ENCODE results near the gene MAML2.

MAML2 gene

GRCh38 chr11:96057502-96057901 is 285.5 kb downstream of the MAML2 start:
- no peak for DNase-seq

- DNase-seq: no peak
These were observed 286.4 kb downstream of the MAML2 start for GRCh38 chr11:96056576-96056975.

DNA sequence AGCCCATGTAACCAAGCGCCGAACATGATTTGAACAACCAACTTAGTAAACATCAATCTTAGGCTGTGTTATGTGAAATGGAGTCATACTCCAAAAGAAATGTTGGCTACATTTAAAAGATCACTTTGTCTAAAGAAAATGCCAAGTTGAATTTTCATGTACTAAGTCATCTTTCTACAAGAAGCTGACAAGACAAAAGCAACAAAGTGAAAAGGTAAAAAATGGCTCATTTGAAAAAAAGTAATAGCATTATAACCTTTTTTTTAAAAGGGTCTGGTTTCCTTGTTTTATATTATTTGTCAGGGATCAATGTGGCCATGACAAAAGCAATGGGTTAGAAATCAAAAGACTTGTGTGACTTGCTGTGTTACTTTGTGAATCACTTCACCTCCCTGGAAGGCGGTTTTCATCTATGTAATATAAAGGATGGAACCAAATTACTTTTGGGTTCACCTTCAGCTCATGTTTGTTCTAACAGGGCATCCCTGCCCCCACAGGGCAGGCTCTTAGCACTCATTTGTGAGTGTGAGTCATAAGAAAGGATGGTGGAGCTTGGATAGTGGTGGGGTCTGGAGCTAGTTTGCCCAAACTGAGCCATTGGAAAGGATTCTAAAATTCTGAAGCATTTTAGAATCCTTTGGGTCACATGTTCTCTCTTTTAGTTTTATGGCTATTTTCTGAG is 287.1 kb downstream of the MAML2 start:
- no peak for DNase-seq

- no peak for DNase-seq
These were observed 287.9 kb downstream of the MAML2 start for GRCh38 chr11:96054870-96055705.

DNA sequence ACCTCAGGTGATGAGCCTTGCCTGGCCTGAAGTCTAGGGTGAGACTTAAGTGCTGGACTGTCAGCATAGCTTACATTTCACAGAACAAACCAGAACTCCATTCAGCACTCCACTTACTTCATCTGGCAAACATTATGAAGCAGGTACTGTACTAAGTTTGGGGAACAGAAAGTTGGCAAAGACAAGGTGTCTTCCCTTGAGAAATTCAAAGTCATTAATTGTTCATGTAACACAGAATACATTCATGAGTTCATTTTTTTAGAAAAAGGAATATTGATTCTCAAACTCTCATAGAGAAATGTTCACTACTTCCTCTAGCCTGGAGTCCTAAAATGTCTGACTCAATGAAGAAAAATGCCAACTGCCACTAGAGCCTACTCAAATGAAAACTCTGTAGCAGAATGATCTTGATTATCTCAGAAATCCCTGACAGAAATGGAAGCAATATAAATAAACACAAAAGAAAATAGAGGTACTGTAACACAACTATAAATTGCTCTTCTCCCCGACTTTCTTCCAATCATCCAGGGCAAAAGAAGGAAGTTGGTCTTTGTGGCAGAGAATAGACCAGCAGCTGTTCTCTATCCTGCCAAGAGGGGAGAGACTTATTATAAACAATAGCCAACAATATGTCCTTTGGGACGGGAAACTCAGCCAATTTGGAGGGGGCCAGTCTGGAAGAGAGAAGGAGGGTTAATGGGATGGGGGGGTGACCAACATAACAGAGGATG is 289.9 kb downstream of the MAML2 start:
- DNase-seq: no peak

DNA sequence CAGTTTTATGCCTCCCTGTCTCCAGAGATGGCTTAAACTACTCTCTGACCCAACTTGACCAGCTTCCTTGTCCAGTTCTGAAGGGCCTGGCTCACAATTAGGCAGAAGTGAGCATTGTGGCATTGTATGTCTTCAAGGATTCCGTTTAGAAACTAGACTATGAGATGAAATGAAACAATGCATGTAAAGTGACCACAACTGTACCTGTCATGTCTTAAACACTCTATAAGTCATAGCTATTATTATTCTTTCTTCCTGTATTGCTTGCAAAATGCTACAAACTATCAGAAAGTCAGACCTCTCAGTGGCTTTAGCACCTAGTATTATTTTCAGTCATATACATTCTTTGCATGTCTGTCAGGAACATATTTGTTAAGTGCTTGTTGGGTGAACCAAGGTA is 291.2 kb downstream of the MAML2 start:
- no peak for DNase-seq

DNA sequence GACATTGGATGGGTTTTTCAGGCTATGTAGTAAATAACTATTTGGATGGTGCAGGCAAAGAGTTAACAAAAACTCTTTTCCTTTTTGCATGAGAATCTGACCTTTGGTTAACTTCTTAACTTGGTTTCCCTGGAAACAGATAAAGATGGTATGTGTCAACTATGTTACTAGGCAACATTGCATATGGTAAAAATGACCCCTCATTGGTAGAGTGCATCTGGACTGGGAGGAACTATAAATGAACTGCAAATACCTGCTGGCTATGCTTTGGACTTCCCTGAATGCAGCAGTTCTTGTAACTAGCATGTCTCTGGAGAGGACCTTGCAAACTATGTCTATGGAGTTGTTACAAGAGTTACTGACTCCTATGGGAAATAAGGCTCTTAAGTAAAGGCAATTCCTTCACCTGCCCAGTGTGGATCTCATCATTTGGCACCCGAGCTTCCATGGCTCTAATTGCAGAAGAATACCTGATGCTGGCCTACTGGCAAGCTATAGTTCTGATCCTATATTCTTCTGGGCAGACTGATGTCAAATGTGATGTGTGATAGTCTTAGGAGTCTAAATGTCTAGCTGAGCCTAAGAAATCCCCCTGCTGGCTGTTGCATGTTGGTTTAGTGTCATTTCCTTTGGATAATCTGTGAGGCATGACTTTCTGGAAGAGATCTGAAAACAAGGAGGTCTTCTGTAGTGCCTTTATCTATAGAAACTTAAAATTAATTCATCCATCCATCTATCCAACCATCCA is 292.4 kb downstream of the MAML2 start:
- DNase-seq: no peak

DNA sequence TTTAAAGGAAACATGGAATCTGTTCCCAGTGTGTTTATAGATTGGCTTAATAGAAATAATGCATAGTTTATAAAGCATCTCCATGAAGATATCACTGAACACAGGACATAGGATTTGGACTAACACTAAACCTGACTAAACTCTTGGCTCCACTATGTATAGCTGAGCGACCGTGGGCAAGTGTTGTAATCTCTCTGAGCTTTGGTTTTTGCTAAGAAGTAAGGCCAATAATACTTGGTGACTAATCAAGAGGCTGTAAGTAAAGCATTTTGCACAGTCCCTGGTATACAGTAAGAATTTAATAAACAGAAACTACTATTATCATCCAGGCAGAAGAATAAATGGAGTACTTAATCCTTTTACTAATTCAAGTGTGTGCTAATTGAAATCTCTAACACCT is 293.6 kb downstream of the MAML2 start:
- DNase-seq: no peak

GRCh38 chr11:96045622-96046456 is 297.2 kb downstream of the MAML2 start:
- no peak for DNase-seq

- DNase-seq: no peak
These were observed 298.2 kb downstream of the MAML2 start for GRCh38 chr11:96044747-96045146.

- DNase-seq: no peak
These were observed 298.7 kb downstream of the MAML2 start for GRCh38 chr11:96044311-96044710.

- DNase-seq: no peak
These were observed 299.7 kb downstream of the MAML2 start for GRCh38 chr11:96043291-96043690.

DNA sequence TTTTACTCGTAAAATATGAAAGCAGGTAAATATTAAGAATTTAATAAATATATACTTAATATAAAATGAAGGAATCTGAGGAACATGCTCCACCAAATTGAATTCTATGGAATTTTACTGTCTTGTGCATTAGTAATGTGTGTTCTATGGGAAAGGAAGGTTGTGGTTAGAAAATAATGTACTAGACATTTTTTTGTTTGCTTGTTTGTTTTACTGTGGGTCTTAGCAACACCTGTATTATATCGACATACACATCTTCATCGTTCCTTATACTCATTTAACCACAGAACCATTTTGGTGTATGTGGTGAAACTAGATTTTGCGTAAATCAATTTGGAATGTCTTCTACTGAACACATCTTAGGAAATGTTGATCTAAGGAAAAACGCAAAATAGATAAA is 304.9 kb downstream of the MAML2 start:
- DNase-seq: no peak

- DNase-seq: no peak
These were observed 305.5 kb downstream of the MAML2 start for GRCh38 chr11:96037405-96037949.

DNA sequence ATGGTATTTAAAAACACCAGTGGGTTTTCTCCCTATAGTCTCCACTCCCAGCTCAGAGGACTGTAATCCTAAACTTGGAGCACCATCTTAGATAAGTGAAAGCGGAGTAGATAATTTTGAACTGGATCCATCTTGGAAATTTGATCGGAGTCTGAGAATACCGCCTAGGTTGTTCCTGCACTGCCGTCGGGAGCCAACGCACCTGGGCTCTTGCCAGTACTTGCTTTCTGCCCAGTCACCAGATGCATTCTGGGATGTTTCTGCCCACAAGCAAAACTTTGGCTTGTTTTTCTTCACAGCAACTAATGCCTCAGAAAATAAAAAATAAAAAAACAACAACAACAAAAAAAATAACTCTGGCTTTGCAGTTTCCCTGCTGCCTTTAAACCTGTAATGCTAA is 306.1 kb downstream of the MAML2 start:
- DNase-seq: no peak

- no peak for DNase-seq
These were observed 307.3 kb downstream of the MAML2 start for GRCh38 chr11:96035740-96036078.

GRCh38 chr11:96035031-96035739 is 307.8 kb downstream of the MAML2 start:
- DNase-seq: no peak

DNA sequence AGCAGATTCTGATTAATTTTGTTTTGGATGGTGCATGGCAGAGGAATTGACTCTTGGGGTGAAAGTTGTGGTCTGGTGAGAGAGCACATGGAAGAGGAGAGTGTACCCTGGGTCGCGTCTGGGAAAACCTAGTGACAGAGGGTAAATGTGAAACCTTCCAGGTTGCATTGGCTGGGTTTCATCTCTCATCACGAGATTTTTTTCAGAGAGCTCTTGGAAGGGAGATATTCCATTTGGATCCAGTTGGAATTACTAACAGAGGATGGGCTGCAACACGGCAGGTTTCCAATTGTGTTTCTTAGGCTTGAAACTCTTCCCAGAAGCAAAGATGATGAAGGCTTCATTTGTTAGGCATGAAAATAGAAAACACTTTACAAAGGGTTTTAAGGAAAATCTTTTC is 309.4 kb downstream of the MAML2 start:
- DNase-seq: no peak

DNA sequence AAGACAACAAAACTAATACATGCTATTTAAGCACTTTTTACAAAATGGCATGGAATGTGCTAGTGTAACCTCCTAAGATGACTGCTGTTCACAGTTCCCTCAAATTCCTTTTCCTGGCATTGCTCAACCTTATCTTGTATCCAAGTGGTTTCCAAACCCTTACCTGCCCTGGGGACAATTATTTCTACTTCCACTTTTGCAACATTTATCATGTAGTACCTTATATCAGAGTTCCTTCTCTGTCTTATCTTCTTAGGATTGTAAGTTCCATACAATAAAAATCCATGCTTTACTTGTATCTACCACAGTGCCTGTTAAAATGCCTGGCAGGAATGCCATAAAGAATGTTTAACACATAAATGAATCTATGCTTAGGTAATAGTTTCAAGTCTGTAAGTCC is 309.9 kb downstream of the MAML2 start:
- DNase-seq: no peak

GRCh38 chr11:96028746-96029145 is 314.2 kb downstream of the MAML2 start:
- no peak for DNase-seq

- DNase-seq: no peak
These were observed 316.0 kb downstream of the MAML2 start for GRCh38 chr11:96027021-96027420.
